ENCODE data around the gene ASB7.

Gene ASB7

DNA sequence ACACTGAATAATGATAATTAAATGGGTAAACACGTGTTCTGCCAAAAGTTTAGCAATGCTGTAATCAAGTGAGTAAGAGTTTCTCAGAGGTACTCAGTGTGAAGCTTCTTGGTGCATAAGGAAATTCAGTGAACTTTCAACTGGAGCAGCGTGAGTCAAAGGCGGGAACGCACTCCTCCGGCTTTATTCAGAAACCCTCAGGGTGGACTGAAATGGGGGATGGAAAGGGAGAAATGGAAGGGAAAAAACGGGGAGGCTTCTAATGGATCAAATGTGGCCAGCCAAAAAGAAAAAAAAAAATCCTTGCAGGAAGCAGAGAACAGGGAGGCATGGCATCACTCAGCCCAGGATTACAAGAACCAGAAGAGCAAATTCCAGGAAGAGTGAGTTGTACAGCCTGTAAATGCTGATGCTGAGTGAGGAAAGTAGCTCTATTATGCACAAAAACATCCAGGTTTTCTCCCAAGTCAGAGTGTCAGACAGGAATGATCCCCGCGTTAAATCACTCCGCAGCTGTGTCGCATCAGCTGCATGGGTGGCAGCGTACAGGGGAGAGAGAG lies 85.3 kb downstream of the ASB7 start:
- DNase-seq = no peak

DNA sequence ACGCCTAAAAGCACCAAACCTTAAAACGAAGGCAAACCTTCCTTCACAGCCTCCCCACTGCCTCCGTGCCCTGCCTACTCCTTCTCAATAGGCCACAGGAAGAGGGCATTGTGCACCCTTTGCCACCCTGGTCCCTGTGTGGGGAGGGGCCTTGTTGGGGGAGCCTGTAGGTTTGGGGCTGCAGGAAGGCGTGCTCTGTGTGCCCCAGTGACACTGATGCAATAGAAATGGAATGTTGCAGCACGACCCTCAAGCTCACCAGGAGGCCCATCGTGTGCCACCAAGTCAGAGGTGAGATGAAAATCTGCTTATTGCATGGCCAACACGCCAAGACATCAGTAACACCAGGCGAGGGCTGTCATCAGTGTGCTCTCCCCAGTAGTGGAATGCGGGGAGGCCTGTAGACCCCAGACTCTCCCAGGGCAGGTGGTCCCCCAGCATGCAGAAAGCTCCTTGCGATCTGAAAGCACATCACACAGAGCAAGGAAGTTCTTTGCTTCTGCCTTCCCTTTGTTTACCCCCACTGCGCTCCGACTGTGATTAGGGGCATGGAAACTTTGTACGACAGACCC lies 86.2 kb downstream of the ASB7 start:
- no peak for DNase-seq

DNA sequence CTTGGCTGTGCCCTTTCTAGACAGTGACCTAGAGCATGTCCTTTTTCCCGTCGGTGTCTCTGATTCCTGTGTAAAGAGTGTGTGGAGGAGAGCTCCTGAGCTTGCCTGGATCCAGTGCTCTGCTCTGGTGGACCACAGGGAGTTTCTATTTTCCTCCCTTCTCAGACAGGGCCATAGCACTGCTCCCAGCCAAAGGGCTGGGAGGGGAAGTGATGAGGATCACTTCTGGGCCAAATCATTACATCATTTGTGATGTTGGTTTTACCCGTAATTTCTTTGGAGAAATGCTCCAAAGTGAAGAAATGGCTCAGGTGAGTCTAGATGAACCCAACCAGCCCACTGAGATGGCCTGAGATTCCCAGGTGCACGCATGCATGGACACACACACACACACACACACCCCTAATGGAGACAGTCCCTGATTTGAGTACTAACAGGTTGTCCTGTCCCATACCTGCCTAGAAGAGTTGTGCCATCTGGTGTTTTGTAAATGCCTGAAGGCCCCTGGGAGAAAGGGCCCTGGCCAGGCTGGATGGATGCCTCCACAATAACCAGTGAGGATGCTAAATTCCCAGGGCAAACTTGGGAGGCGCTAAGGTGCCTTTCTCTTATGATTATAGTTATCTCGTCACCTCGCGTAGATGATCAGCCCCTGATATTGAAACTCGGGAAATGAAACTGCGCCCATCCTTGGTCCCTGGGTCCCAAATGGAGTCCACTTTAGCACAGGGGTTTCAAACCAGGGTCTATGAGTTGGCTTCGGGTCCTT lies 86.9 kb downstream of the ASB7 start:
- DNase-seq = no peak

DNA sequence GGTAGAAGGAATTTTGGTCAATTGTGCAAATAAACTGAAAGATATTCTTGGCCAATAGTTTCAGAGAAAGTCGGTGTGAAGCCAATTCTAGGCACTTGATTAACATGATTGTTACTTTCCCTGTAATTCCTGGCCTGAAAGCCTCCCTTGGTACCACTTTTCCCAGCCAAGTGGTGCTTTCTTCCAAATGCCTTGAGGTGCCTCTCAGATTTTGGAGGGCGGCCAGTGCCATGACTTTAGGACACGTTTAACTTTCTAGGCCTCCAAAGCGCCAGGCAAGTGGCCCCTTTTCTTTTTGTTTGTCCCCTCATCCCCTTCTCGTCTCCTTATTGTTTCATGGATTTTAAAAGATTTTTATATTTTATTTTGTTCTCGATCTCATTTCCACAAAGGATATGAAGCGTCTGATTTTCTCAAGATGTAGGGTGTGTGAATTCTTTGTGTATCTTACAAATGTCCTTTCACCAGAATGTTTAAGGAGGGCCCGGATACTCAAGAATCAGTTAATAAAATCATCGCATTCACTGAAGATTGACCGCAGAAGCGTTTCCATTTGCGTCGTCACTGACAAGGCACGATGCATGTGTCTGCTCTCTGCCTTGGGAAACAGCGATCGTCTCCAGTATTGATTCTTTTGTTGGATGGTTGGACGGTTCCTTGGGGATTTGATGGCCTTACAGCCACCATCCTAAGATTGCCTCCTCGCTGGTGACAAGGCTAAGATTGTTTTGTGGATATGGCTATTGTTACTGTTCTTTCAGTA lies 87.8 kb downstream of the ASB7 start:
- DNase-seq = no peak

DNA sequence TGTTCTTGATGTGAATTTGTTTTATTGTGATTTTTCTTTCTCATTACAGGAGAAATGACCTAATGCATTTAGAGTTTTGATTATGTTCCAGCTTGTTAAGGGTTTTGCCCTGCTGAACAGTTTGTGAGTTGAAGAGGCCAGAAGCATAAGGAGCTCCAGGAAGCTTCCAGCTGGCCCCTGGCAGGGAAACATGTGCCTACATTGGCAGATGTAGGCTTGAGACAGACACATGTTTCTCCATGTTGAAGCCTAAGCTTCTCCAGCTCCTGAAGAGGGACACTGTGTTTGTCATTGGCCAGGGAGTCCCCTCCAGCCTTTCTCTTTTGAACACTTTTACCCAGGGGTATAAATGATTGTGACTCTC lies 88.4 kb downstream of the ASB7 start:
- DNase-seq = no peak

DNA sequence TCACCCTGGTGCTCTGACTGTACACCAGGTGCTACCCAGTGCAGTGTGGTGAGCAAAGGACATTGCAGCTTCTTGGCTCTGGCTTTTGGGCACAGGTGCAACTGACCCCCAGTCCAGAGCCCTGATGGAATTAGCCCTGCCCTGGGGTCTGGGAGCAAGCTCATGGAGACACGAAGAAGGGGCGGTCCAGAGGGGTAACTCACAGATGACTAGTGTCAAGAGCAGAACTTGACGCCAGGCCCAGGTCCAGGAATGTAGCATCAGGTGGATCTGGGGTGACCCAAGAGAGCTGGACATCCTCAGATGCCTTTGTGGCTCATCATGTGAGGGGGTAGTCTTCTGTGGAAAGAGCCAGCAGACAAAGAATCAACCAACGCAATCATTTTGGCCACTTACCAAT lies 88.9 kb downstream of the ASB7 start:
- DNase-seq = no peak

DNA sequence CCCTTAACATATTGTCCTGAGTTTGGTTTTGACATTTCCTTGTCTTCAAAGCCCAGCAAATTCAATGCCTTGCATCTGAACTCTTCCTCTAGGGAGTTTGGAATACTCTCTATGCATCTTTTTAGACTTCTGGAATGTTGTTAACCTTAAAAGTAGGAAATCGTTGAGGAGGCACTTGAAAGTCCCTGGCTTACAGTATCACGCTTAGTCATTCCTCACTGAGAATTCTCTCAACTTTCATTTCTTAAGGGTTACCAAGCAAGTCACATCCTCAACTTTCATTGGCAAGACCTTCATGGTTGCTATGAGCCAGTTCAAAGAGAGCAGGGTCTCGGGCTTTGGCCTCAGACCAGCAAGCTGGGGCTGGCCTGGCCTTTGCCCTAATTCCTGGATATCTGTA lies 89.9 kb downstream of the ASB7 start:
- no peak for DNase-seq

DNA sequence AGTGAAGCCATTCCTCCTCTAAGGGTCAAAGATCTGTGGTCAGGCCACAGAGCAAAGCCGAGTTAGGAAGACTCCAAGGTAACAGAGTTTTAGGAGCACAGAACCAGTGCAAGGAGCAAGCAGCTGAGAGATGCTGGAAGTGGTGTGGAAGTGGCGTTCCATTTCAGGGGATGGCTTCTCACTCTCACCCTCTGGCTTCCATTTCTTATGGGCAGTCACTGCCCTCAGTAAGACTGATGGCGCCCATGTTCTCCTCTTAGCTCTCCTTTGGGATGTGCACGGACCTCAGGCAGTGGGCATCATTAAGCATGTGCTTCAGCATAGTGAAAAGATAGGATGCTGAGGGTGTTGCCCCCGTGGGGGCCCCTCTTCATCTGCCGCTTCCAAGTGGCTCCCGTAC lies 90.3 kb downstream of the ASB7 start:
- DNase-seq = no peak

DNA sequence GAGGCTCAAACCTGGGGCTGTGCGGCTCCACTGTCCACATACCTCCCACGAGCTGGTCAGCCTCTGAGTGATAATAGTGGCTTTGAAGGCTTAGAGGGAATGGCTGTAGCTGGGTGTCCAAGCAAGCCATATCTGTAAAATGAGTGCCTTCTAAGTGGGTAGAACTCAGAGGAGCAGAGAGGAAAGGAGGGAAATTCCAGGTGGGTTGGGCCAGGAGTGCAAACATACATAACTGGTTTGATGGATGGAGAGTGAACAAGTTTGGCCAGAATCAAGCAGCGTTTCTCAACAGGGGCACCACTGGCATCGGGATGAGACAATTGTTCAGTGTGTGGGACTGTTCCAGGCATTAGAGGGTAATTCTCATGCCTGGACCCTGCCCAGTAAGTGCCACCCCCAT lies 91.1 kb downstream of the ASB7 start:
- no peak for DNase-seq

DNA sequence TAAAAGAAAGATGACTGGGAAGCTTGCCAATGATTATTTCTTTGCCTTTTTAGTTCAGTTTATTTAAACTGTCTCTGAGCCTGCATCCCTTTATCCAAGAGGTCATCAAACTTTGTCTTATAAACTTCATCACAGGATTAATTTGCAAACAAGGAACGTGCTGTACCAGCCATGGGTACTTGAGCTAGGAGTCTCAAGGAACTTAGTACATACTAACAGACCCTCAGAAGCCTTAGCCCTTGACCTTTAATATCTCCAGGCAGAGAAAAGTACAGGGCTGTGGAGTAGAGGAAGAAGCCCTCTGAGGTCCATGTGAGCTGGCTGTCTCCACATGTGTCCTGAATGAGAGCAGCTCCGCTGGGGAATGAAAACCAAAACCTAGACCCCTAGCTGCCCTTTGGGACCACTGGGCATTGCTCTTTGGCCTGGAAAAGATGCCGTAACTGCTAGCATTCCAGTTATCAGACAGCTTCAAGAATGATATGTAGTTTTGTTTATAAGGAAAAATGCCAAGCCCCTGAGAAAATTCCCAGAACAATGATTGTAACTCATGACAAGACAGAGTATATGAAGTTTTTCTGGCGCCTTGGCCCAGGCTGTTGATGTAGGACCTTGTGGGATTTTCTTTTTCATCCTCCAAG lies 92.1 kb downstream of the ASB7 start:
- DNase-seq = no peak

DNA sequence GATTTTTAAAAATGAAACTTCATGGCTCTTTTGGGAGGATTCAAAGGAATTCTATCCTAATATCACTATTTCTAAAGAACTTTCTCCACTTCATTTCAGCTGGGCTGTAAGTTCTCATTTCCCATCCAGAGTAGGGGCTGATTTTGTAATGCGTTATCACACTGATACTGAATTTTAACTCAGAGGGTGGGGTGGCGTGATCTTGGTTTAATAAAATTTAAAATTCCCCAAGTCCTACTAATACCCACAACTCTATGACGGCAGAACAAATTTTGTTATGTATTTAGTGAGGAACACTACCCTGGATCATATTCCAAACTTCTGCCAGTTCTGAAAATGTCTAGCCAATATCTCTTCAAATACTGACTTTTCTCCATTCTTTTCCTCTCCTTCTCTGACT lies 92.7 kb downstream of the ASB7 start:
- DNase-seq = no peak

DNA sequence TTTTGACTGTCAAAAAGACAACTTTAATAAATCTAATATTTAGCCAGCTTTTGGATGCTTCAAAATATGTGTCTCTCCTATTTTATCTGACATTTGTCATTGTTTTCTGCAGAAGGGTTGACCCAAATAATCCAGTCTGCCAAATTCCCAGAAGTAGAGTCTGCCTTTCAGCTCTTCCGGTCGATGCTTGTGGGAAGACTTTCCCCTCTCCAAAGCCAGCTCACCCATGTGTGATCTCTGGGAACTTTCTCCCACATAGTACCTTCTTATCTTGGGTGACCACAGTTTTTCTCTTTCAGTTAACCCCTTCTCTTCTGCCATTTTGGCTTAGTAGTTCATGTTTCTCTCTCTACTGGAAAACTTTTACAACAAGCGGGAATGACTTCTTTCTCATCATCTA lies 94.1 kb downstream of the ASB7 start:
- DNase-seq = no peak

Data from hematopoietic multipotent progenitor cell treated with erythropoietin and hydrocortisone succinate and interleukin-3 and kit ligand, for 8 days (in vitro differentiated cells).